CD4-positive, alpha-beta T cell (primary cell): Measurements from ENCODE around the gene PTHLH. TPM values are rescaled to one million over a fixed set of nuclear protein-coding genes. Genes with fewer than 3 reads are reported as not detected.

Source experiments
- ATAC-seq: fragments of 200-7000 bp; cut with Tn5 transposase; one replicate; pipeline ENCODE4 v1.10.0; 2022; ENCODE audit warnings: mild to moderate bottlenecking; ENCODE audit not compliant: poor library complexity
- CTCF ChIA-PET: fragments of 350-600 bp; sonication (Branson Sonifier 250); formaldehyde crosslinking; loops from one replicate; lab custom pipeline; 2021; ENCODE audit warnings: antibody characterized with exemption, inconsistent platforms; lab: Charles Lee
- POLR2A ChIA-PET: fragments of 350-600 bp; sonication (Branson Sonifier 250); formaldehyde crosslinking; loops from one replicate; lab custom pipeline; 2021; ENCODE audit warnings: antibody characterized with exemption, inconsistent platforms; lab: Charles Lee
- DNase-seq, 14 experiments: peaks; one replicate each; pipeline ENCODE4 v3.0.0-alpha.2; 2013 to 2020; ENCODE audit warnings: mixed read lengths in 2 of 14
- H3K27ac ChIP-seq, 2 donors: one replicate each; pipeline versions ENCODE4 v1.5.1 to v1.7.0; 2013; ENCODE audit warnings: low read length in 2 of 2, low read depth in 1 of 2, mild to moderate bottlenecking in 1 of 2
- H3K27me3 ChIP-seq, 2 experiments: 1 replicate in 1 of 2; 2 replicates in 1 of 2; pipeline versions ENCODE4 v1.6.1 to v1.7.0; 2013; ENCODE audit warnings: low read length in 2 of 2, control low read depth in 1 of 2, mild to moderate bottlenecking in 1 of 2, moderate library complexity in 1 of 2; ENCODE audit not compliant: insufficient read depth in 2 of 2, control insufficient read depth in 1 of 2
- H3K36me3 ChIP-seq: one replicate; pipeline ENCODE4 v1.6.1; 2013; ENCODE audit warnings: low read length, control low read depth; ENCODE audit not compliant: insufficient read depth
- H3K4me1 ChIP-seq: one replicate; pipeline ENCODE4 v1.6.1; 2013; ENCODE audit warnings: low read length, control low read depth; ENCODE audit not compliant: insufficient read depth
- H3K4me3 ChIP-seq: one replicate; pipeline ENCODE4 v1.5.1; 2013; ENCODE audit warnings: mild to moderate bottlenecking, low read length, moderate library complexity
- H3K9me3 ChIP-seq, 2 experiments: 1 replicate in 1 of 2; 2 replicates in 1 of 2; pipeline versions ENCODE4 v1.6.1 to v1.7.0; 2013; ENCODE audit warnings: low read length in 2 of 2, mild to moderate bottlenecking in 2 of 2, control low read depth in 1 of 2, moderate library complexity in 1 of 2; ENCODE audit not compliant: control insufficient read depth in 1 of 2, insufficient read depth in 1 of 2
- H3K27ac Mint-ChIP-seq: one replicate; pipeline ENCODE4 v1.8.0; 2020; ENCODE audit warnings: mixed read lengths
- H3K27me3 Mint-ChIP-seq: one replicate; pipeline ENCODE4 v1.8.0; 2021; ENCODE audit warnings: mixed read lengths
- H3K36me3 Mint-ChIP-seq: one replicate; pipeline ENCODE4 v1.8.0; 2021; ENCODE audit warnings: low read depth, mixed read lengths
- H3K4me1 Mint-ChIP-seq: one replicate; pipeline ENCODE4 v1.8.0; 2021; ENCODE audit warnings: low read depth, mixed read lengths
- H3K4me3 Mint-ChIP-seq: one replicate; pipeline ENCODE4 v1.8.0; 2020; ENCODE audit warnings: mild to moderate bottlenecking, mixed read lengths
- H3K9me3 Mint-ChIP-seq: one replicate; pipeline ENCODE4 v1.8.0; 2020; ENCODE audit warnings: mixed read lengths
- intact Hi-C, 2 experiments: fragments of 100-400 bp; cut with DNase I in 1 of 2; cut with micrococcal nuclease in 1 of 2; formaldehyde crosslinking; loops; one replicate each; pipeline versions ENCODE4 v1.15.1 to v1.9.0; 2023 to 2025; cut with DNase I, micrococcal nuclease
- total RNA-seq, 174 experiments: library from RNA in 2 of 174; stranded (reverse) in 2 of 174; gene quantifications; one replicate each; pipeline ENCODE4 v1.2.3 and lab custom pipeline; 2021 to 2026
- TF ChIP-seq, protein P1 (sequence below): fragments of 200-600 bp; IDR thresholded peaks from one replicate; pipeline ENCODE4 v1.8.0; 2022; ENCODE audit warnings: antibody characterized with exemption, mild to moderate bottlenecking

The PTHLH gene
- total RNA-seq, 2 experiments from 2014 or later: not detected

DNA sequence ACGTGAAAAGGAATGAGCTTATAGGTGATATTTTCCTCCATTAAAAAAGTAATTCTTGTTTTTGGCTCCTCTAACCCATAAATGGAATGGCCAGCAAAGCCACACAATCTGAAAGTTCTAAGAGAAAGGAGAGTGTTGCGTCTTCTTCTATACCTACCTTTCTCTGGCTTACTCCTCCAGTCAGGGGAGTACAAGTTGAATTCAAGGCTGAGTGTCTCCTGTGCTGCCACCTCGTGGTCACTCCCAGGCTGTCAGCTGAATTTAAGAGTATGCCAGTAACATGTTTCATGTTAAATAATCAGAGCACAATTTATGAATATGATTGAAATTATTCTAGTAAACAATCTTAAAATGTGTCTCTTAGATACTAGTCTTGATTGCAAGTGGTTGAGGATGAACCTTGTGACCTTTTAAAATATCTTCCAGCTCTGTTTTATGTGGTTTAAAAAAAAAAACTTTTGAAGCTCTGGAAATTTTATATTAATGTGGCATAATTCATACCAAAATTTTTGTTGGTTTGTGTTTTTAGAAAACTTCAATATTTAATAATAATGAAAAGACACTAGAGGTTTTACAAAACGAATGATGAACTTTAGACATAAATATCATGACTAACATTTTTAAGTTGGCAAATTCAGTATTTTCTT, 31.7 kb downstream of the PTHLH start:
- Histone ChIP-seq H3K4me1 (no peaks in the 10 kb centered on the region), H3K9me3 (no peaks in the 10 kb centered on the region), H3K27me3 (peaks cover 0 to 3% of the 10 kb centered on the region in 2 experiments), H3K36me3 (no peaks in the 10 kb centered on the region), H3K4me3 (no peak overlapping the region), H3K27ac (no peak overlapping the region)
- Mint-ChIP-seq H3K27ac (no peak overlapping the region), H3K36me3 (no peaks in the 10 kb centered on the region), H3K9me3 (no peaks in the 10 kb centered on the region), H3K27me3 (peaks cover 21% of the 10 kb centered on the region), H3K4me1 (no peaks in the 10 kb centered on the region), H3K4me3 (no peak overlapping the region)
- TF ChIP-seq, protein P1, sequence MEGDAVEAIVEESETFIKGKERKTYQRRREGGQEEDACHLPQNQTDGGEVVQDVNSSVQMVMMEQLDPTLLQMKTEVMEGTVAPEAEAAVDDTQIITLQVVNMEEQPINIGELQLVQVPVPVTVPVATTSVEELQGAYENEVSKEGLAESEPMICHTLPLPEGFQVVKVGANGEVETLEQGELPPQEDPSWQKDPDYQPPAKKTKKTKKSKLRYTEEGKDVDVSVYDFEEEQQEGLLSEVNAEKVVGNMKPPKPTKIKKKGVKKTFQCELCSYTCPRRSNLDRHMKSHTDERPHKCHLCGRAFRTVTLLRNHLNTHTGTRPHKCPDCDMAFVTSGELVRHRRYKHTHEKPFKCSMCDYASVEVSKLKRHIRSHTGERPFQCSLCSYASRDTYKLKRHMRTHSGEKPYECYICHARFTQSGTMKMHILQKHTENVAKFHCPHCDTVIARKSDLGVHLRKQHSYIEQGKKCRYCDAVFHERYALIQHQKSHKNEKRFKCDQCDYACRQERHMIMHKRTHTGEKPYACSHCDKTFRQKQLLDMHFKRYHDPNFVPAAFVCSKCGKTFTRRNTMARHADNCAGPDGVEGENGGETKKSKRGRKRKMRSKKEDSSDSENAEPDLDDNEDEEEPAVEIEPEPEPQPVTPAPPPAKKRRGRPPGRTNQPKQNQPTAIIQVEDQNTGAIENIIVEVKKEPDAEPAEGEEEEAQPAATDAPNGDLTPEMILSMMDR: peak; percentile 79
- ChIA-PET CTCF (interaction anchor here (0.6 to 1.8 kb wide), 5 partner anchors 40 to 850 kb away, joined by 3 to 11 read pairs (median 3); no protein-coding TSS in a partner anchor), POLR2A (interaction anchor here (1.2 kb wide), 1 partner anchor 119 kb away, joined by 5 read pairs; no protein-coding TSS in a partner anchor)
- DNase-seq: peak; percentile 45 to 77 (median 66)
- intact Hi-C loops: loop anchor here (1.0 to 5.0 kb wide), 2 partner anchors 124 to 208 kb away; no protein-coding TSS in a partner anchor
- ATAC-seq: peak; percentile 65

DNA sequence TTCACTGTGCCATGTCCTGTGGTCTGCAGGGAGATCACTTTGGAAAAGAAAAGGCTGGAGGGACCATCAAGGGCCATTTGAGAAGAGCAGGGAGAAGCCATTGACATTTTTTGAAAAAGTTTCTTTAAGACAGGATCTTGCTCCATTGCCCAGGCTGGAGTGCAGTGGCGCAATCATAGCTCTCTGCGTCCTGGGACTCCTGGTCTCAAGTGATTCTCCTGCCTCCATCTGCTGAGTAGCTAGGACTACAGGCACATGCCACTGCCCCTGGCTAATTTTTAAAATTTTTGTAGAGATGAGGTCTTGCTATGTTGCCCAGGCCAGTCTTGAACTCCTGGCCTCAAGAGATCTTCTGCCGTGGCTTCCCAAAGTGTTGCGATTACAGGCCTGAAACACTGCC, 32.3 kb downstream of the PTHLH start:
- Mint-ChIP-seq H3K4me3 (no peak overlapping the region), H3K36me3 (no peaks in the 10 kb centered on the region), H3K9me3 (no peaks in the 10 kb centered on the region), H3K27ac (no peak overlapping the region), H3K27me3 (peaks cover 21% of the 10 kb centered on the region), H3K4me1 (no peaks in the 10 kb centered on the region)
- H3K27me3 ChIP-seq: peaks cover 0 to 6% of the 10 kb centered on the region in 2 experiments
- DNase-seq (no peak), ATAC-seq (no peak)
- no peak overlapping the region for H3K4me3 ChIP-seq
- no peaks in the 10 kb centered on the region for H3K36me3 ChIP-seq
- H3K27ac ChIP-seq: no peak overlapping the region
- no peaks in the 10 kb centered on the region for H3K4me1 ChIP-seq
- TF ChIP-seq, protein P1: no peak
- H3K9me3 ChIP-seq: no peaks in the 10 kb centered on the region
- intact Hi-C loops: loop anchor here (1.0 to 5.0 kb wide), 2 partner anchors 123 to 207 kb away; no protein-coding TSS in a partner anchor
- ChIA-PET POLR2A (interaction anchor here (1.2 kb wide), 1 partner anchor 119 kb away, joined by 5 read pairs; no protein-coding TSS in a partner anchor), CTCF (interaction anchor here (1.4 to 1.8 kb wide), 3 partner anchors 39 to 207 kb away, joined by 3 to 11 read pairs (median 6); no protein-coding TSS in a partner anchor)

DNA sequence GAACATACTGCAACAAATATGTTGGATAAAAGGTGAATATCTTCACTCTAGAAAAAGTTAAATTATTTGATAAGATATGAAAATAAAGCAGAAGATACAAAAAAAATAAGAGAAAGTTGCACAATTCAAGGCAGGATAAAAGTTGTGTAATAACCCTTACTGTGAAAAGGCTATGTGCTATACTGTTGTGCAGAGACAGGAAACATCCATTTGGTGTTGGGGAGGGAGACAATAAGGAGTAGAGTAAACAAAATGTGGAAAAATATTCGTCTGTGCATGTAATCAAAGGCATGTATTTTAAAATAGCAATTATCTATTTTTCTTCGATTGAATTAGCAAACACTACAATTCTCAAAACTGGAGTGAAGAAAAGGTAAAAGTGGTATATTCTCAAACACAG, 34.8 kb downstream of the PTHLH start:
- TF ChIP-seq, protein P1: no peak
- Mint-ChIP-seq H3K9me3 (no peaks in the 10 kb centered on the region), H3K27me3 (peaks cover 5% of the 10 kb centered on the region), H3K4me1 (no peaks in the 10 kb centered on the region), H3K4me3 (no peak overlapping the region), H3K27ac (no peak overlapping the region), H3K36me3 (no peaks in the 10 kb centered on the region)
- DNase-seq (no peak), ATAC-seq (no peak)
- Histone ChIP-seq H3K4me1 (no peaks in the 10 kb centered on the region), H3K27me3 (peaks cover 2% of the 10 kb centered on the region in 2 experiments), H3K27ac (no peak overlapping the region), H3K9me3 (no peaks in the 10 kb centered on the region), H3K36me3 (no peaks in the 10 kb centered on the region), H3K4me3 (no peak overlapping the region)
- ChIA-PET CTCF (no interaction called here), POLR2A (no interaction called here)
- intact Hi-C loops: no loop called here
